ENCODE data around the gene GTPBP4.

- TF ChIP-seq CTCF (optimal IDR thresholded peaks at IDR 0.05 in 1 of 3, IDR thresholded peaks at IDR 0.05 in 1 of 3, conservative IDR thresholded peaks at IDR 0.05 in 1 of 3; ENCODE audit: extremely low read depth in 1 of 3, insufficient read depth in 2 of 3, low read length in 3 of 3), result no peak
- TF ChIP-seq EZH2 (IDR thresholded peaks at IDR 0.05; ENCODE audit: low read length), result no peak
Observed at GRCh38 chr10:1045415-1045814, 57.2 kb downstream of the GTPBP4 start.
